Transverse colon (tissue), 4 donors: ENCODE measurements around the gene PARL.

ENCODE experiments used
- POLR2A ChIP-seq: fragments of 450-650 bp; IDR thresholded peaks from one replicate; pipeline ENCODE4 v1.6.1; 2016; ENCODE audit warnings: antibody characterized with exemption, mild to moderate bottlenecking, moderate library complexity
- POLR2AphosphoS5 ChIP-seq, 3 donors: sonication (generic); formaldehyde crosslinking; IDR thresholded peaks; one replicate each; pipeline ENCODE4 v1.6.1; 2016; ENCODE audit warnings: antibody characterized with exemption in 3 of 3
- TF ChIP-seq, protein P1 (sequence below), 5 experiments: fragments of 200-600 bp in 3 of 5; fragments of 450-650 bp in 2 of 5; sonication (generic) in 3 of 5; IDR thresholded peaks; 1 replicate in 2 of 5; 2 replicates in 3 of 5; pipeline ENCODE4 v1.5.1; 2016 to 2017; ENCODE audit warnings: antibody characterized with exemption in 5 of 5, inconsistent platforms in 3 of 5, mild to moderate bottlenecking in 2 of 5, moderate library complexity in 1 of 5

DNA sequence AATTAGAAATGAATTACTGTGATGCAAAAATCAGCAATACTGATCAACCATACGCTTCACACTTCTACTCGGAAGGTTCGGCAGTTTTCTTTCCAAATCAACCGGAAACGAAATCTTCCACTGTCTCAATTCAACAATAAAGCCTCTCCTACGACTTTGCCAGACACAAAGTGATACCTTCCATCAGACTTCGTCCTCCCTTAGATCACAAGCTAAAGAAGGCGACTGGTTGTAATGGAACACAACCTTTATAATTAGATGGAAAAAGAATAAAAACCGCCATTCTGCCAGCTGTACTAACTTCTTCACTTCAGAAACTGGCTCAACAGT, 618 bp downstream of the PARL start:
- no peak for TF ChIP-seq POLR2AphosphoS5 (IDR thresholded peaks at IDR 0.05)
- TF ChIP-seq, protein P1, sequence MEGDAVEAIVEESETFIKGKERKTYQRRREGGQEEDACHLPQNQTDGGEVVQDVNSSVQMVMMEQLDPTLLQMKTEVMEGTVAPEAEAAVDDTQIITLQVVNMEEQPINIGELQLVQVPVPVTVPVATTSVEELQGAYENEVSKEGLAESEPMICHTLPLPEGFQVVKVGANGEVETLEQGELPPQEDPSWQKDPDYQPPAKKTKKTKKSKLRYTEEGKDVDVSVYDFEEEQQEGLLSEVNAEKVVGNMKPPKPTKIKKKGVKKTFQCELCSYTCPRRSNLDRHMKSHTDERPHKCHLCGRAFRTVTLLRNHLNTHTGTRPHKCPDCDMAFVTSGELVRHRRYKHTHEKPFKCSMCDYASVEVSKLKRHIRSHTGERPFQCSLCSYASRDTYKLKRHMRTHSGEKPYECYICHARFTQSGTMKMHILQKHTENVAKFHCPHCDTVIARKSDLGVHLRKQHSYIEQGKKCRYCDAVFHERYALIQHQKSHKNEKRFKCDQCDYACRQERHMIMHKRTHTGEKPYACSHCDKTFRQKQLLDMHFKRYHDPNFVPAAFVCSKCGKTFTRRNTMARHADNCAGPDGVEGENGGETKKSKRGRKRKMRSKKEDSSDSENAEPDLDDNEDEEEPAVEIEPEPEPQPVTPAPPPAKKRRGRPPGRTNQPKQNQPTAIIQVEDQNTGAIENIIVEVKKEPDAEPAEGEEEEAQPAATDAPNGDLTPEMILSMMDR (IDR thresholded peaks at IDR 0.05): no peak
- TF ChIP-seq POLR2A: no peak
